CD4-positive, alpha-beta T cell treated with Interleukin-15 for 4 hours (primary cell): ENCODE results near the gene USP17L24.
"Not testable (repeated sequence)": the region's sequence is repeated elsewhere in the genome, so short reads cannot be mapped to it uniquely, and the experiment has no call there.

Experiments
- DNase-seq: peaks from one replicate; pipeline ENCODE4 v3.0.0-alpha.2; 2020; ENCODE audit warnings: low spot score

The USP17L24 gene

GRCh38 chr4:9324865-9325264, at the start of gene USP17L24:
TSS of gene USP17L24 (plus strand) at chr4:9325165. CDS start at chr4:9325165, 0 bp downstream.
- not testable (repeated sequence) for DNase-seq

GRCh38 chr4:9324191-9324590, 774 bp upstream of the USP17L24 start:
- not testable (repeated sequence) for DNase-seq

GRCh38 chr4:9329611-9330010, 4.6 kb downstream of the USP17L24 start, which contains the start of gene USP17L25:
TSS of gene USP17L25 (plus strand) at chr4:9329911. CDS start at chr4:9329911, 0 bp downstream.
- DNase-seq, result not testable (repeated sequence)

GRCh38 chr4:9334358-9334757, 9.4 kb downstream of the USP17L24 start, which contains the start of gene USP17L26:
TSS of gene USP17L26 (plus strand) at chr4:9334658. CDS start at chr4:9334658, 0 bp downstream.
- not testable (repeated sequence) for DNase-seq

GRCh38 chr4:9339103-9339502, 14.1 kb downstream of the USP17L24 start, which contains the start of gene USP17L5:
TSS of gene USP17L5 (plus strand) at chr4:9339403. CDS start at chr4:9339403, 0 bp downstream.
- DNase-seq, result not testable (repeated sequence)

- not testable (repeated sequence) for DNase-seq
Observed at GRCh38 chr4:9343848-9344247, 18.9 kb downstream of the USP17L24 start, which contains the start of gene USP17L27. TSS of gene USP17L27 (plus strand) at chr4:9344148. CDS start at chr4:9344148, 0 bp downstream.

- DNase-seq, result not testable (repeated sequence)
Observed at GRCh38 chr4:9348593-9348992, 23.6 kb downstream of the USP17L24 start, which contains the start of gene USP17L28. TSS of gene USP17L28 (plus strand) at chr4:9348893. CDS start at chr4:9348893, 0 bp downstream.

GRCh38 chr4:9350866-9351265, 25.9 kb downstream of the USP17L24 start:
- not testable (repeated sequence) for DNase-seq

GRCh38 chr4:9353338-9353737, 28.4 kb downstream of the USP17L24 start, which contains the start of gene USP17L29:
TSS of gene USP17L29 (plus strand) at chr4:9353638. CDS start at chr4:9353638, 0 bp downstream.
- DNase-seq, result not testable (repeated sequence)

- not testable (repeated sequence) for DNase-seq
Observed at GRCh38 chr4:9362829-9363228, 37.9 kb downstream of the USP17L24 start, which contains the start of gene USP17L30. TSS of gene USP17L30 (plus strand) at chr4:9363129. CDS start at chr4:9363129, 0 bp downstream.
